Calu3 (cell line): ENCODE measurements around the gene APOBEC3B. TPM values are rescaled to one million over a fixed set of nuclear protein-coding genes. Genes with fewer than 3 reads are reported as not detected.
"Not testable (repeated sequence)": the region's sequence is repeated elsewhere in the genome, so short reads cannot be mapped to it uniquely, and the experiment has no call there.

Experiments
- BruUV-seq: library from RNA; stranded (reverse); fragments of 400-500 nt; replicated peaks from 2 replicates; lab custom pipeline; 2021; lab: Mats Ljungman, UMichigan
- CTCF ChIA-PET: fragments of 300-600 bp; sonication (Branson Sonifier 250); formaldehyde crosslinking; loops from one replicate; lab custom pipeline; 2022; ENCODE audit warnings: antibody characterized with exemption; lab: Charles Lee
- DNase-seq: peaks from one replicate; pipeline ENCODE4 v3.0.0; 2022
- H3K27ac Mint-ChIP-seq: one replicate; pipeline ENCODE4 v1.8.0; 2022; ENCODE audit warnings: mixed read lengths; ENCODE audit not compliant: unreplicated experiment
- H3K27me3 Mint-ChIP-seq: one replicate; pipeline ENCODE4 v1.8.0; 2022; ENCODE audit warnings: mixed read lengths; ENCODE audit not compliant: unreplicated experiment
- H3K36me3 Mint-ChIP-seq: one replicate; pipeline ENCODE4 v1.8.0; 2022; ENCODE audit warnings: mild to moderate bottlenecking, moderate library complexity, mixed read lengths; ENCODE audit not compliant: insufficient read depth, unreplicated experiment
- H3K4me1 Mint-ChIP-seq: one replicate; pipeline ENCODE4 v1.8.0; 2022; ENCODE audit warnings: mild to moderate bottlenecking, low read depth, mixed read lengths; ENCODE audit not compliant: unreplicated experiment
- H3K4me3 Mint-ChIP-seq: one replicate; pipeline ENCODE4 v1.8.0; 2022; ENCODE audit warnings: mild to moderate bottlenecking, low read depth, moderate library complexity, mixed read lengths; ENCODE audit not compliant: unreplicated experiment
- H3K9me3 Mint-ChIP-seq: one replicate; pipeline ENCODE4 v1.8.0; 2022; ENCODE audit warnings: low read depth, mixed read lengths; ENCODE audit not compliant: unreplicated experiment
- intact Hi-C: fragments of 100-400 bp; cut with micrococcal nuclease; formaldehyde crosslinking; loops from one replicate; pipeline ENCODE4 v1.10.0; 2022; ENCODE audit not compliant: unreplicated experiment
- total RNA-seq: library from RNA; stranded (reverse); gene quantifications from 2 replicates; pipeline ENCODE4 v1.2.3, GENCODE V29; 2022
- TF ChIP-seq, protein P1 (sequence below): fragments of 200-600 bp; IDR thresholded peaks from one replicate; pipeline ENCODE4 v1.8.0; 2022; ENCODE audit warnings: antibody characterized with exemption; ENCODE audit not compliant: unreplicated experiment

The APOBEC3B gene
- total RNA-seq, 1 experiment from 2014 or later = 43.3 TPM

DNA sequence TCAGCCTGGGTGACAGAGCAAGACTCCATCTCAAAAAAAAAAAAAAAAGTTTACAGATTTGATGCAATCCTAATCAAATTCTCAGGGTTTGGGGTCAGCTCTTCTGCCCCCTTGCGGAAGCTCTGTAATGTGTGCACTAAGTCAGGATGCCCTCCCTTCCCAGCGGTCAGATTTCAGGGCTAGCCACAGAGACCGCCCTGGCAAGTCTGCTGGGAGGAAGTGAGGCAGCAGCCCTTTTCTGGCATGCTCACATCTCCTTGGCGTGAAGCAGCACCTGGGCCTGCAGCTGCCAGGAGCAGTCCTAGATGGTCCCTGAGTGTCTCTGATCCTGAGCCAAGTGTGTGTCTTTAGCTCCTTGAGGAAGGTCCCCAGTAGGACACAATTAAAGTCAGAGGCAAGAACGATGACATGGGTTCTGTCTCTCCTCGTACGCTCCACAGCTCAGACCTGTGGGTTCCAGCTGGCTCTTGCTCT, 21.1 kb downstream of the APOBEC3B start:
- no peak overlapping the region for H3K4me3 Mint-ChIP-seq
- H3K9me3 Mint-ChIP-seq = peaks cover 2% of the 10 kb centered on the region
- intact Hi-C loops = loop anchor here (1.0 kb wide), 2 partner anchors 78 to 133 kb away; no protein-coding TSS in a partner anchor
- TF ChIP-seq, protein P1, sequence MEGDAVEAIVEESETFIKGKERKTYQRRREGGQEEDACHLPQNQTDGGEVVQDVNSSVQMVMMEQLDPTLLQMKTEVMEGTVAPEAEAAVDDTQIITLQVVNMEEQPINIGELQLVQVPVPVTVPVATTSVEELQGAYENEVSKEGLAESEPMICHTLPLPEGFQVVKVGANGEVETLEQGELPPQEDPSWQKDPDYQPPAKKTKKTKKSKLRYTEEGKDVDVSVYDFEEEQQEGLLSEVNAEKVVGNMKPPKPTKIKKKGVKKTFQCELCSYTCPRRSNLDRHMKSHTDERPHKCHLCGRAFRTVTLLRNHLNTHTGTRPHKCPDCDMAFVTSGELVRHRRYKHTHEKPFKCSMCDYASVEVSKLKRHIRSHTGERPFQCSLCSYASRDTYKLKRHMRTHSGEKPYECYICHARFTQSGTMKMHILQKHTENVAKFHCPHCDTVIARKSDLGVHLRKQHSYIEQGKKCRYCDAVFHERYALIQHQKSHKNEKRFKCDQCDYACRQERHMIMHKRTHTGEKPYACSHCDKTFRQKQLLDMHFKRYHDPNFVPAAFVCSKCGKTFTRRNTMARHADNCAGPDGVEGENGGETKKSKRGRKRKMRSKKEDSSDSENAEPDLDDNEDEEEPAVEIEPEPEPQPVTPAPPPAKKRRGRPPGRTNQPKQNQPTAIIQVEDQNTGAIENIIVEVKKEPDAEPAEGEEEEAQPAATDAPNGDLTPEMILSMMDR = peak; percentile 76
- no peaks in the 10 kb centered on the region for H3K27me3 Mint-ChIP-seq
- peak; percentile 85 for DNase-seq
- CTCF ChIA-PET = interaction anchor here (0.6 to 2.9 kb wide), 15 partner anchors 18 to 1092 kb away, joined by 3 to 33 read pairs (median 6); partner anchors contain the start of genes APOBEC3B and CBX6
- peaks cover 3% of the 10 kb centered on the region for H3K36me3 Mint-ChIP-seq
- no TSS peak for BruUV-seq
- H3K27ac Mint-ChIP-seq = no peak overlapping the region
- no peaks in the 10 kb centered on the region for H3K4me1 Mint-ChIP-seq

DNA sequence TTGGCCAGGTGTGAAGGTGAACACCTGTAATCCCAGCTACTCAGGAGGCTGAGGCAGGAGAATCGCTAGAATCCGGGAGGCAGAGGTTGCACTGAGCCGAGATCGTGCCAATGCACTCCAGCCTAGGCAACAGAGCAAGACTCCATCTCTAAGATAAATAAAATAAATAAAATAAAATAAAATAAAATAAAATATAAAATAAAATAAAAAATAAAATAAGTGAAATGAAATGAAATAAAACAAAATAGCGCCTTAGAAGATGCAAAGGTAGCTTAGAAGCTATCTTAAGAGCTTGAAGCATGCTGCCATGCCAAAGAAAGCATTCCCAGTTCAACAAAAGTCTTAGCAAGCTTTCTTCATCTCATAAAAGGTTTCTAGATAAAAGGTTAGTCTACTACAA, 25.0 kb downstream of the APOBEC3B start:
- no peak overlapping the region for H3K4me3 Mint-ChIP-seq
- intact Hi-C loops = loop anchor here (1.0 to 5.0 kb wide), 2 partner anchors 111 to 310 kb away; partner anchors contain the start of gene RPL3
- TF ChIP-seq, protein P1 = no peak
- CTCF ChIA-PET = interaction anchor here (1.4 kb wide), 1 partner anchor 111 kb away, joined by 3 read pairs; no protein-coding TSS in a partner anchor
- H3K27ac Mint-ChIP-seq = no peak overlapping the region
- no peaks in the 10 kb centered on the region for H3K4me1 Mint-ChIP-seq
- H3K9me3 Mint-ChIP-seq = no peaks in the 10 kb centered on the region
- DNase-seq = no peak
- H3K36me3 Mint-ChIP-seq = peaks cover 3% of the 10 kb centered on the region
- no TSS peak for BruUV-seq
- H3K27me3 Mint-ChIP-seq = no peaks in the 10 kb centered on the region

DNA sequence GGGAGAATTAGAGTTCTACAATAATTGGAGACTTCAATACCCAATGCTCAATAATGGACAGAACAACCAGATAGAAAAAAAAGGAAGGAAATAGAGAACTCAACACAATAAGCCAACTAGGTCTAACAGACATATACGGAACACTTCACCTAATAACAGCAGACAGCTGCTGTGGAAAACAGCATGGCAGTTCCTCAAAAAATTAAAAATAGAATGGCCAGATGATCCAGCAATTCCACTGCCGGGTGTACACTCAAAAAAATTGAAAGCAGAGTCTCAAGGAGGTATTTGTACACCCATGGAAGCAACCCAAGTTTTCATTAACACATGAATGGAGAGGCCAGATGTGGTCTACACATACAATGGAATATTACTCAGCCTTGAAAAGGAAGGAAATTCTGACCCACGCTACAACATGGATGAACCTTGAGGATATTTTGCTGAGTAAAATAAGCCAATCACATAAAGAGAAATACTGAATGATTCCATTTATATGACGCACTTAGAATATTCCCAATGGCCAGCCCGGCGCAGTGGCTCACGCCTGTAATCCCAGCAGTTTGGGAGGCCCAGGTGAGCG, 26.2 kb downstream of the APOBEC3B start:
- not testable (repeated sequence) for BruUV-seq, H3K27ac Mint-ChIP-seq, H3K9me3 Mint-ChIP-seq, H3K4me1 Mint-ChIP-seq, DNase-seq, H3K27me3 Mint-ChIP-seq, H3K4me3 Mint-ChIP-seq, H3K36me3 Mint-ChIP-seq
- intact Hi-C loops = loop anchor here (5.0 kb wide), 1 partner anchor 309 kb away; the partner anchor contains the start of gene RPL3
- CTCF ChIA-PET = interaction anchor here (0.6 kb wide), 1 partner anchor 113 kb away, joined by 3 read pairs; no protein-coding TSS in a partner anchor

DNA sequence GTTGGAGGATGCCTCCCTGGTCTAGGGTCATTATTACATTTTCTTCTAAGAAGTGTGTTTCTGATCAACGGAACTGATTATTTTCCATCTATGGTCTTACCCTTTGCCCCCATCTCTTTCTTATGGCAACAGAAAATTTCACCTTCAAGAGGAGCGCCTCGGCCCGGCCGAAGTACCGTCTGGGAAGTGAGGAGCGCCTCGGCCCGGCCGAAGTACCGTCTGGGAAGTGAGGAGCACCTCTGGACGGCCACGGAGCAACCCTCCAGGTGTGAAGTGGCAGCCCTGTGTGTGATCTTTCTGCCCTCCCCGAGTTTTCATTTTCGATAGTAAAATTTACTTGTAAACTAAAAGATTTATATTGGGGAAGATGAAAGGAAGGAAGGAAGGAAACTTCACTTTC, 28.8 kb downstream of the APOBEC3B start:
- H3K36me3 Mint-ChIP-seq = peaks cover 7% of the 10 kb centered on the region
- DNase-seq = no peak
- no peaks in the 10 kb centered on the region for H3K4me1 Mint-ChIP-seq
- CTCF ChIA-PET = no interaction called here
- no peaks in the 10 kb centered on the region for H3K27me3 Mint-ChIP-seq
- TF ChIP-seq, protein P1 = no peak
- no peaks in the 10 kb centered on the region for H3K9me3 Mint-ChIP-seq
- BruUV-seq = no TSS peak
- no peak overlapping the region for H3K27ac Mint-ChIP-seq
- intact Hi-C loops = no loop called here
- no peak overlapping the region for H3K4me3 Mint-ChIP-seq
